Neural progenitor cell (in vitro differentiated cells): ENCODE measurements around the gene COX4I2.

Experiments
- CTCF ChIP-seq: fragments of 200-600 bp; sonication (generic); IDR thresholded peaks from 2 replicates; pipeline ENCODE4 v1.5.1; 2017; ENCODE audit warnings: antibody characterized with exemption, mild to moderate bottlenecking
- EZH2 ChIP-seq: fragments of 200-600 bp; sonication (generic); IDR thresholded peaks from 2 replicates; pipeline ENCODE4 v1.6.1; 2017; ENCODE audit warnings: antibody characterized with exemption, mild to moderate bottlenecking, moderate library complexity
- EZH2phosphoT487 ChIP-seq: fragments of 200-600 bp; sonication (generic); IDR thresholded peaks from 2 replicates; pipeline ENCODE4 v1.6.1; 2017; ENCODE audit warnings: antibody characterized with exemption

DNA sequence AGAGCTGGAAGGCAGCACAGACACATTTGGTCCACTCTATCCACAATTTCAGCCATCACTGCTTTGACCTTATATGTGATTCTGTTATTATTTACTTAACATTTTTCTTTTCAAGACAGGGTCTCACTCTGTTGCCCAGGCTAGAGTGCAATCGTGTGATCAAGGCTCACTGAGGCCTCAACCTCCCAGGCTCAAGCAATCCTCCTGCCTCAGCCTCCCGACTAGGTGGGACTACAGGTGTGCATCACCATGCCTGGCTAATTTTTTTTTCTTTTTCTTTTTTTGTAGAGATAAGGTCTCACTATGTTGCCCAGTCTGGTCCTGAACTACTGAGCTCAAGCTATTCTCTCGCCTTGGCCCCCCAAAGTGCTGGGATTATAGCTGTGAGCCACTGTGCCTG is 44.6 kb downstream of the COX4I2 start:
- TF ChIP-seq CTCF (no peak), EZH2phosphoT487 (no peak), EZH2 (no peak)
